ENCODE data around the gene MAPKBP1. TPM values are rescaled to one million over a fixed set of nuclear protein-coding genes. Genes with fewer than 3 reads are reported as not detected.

Gene MAPKBP1
- total RNA-seq, 1 experiment from 2014 or later, result 13.7 TPM

DNA sequence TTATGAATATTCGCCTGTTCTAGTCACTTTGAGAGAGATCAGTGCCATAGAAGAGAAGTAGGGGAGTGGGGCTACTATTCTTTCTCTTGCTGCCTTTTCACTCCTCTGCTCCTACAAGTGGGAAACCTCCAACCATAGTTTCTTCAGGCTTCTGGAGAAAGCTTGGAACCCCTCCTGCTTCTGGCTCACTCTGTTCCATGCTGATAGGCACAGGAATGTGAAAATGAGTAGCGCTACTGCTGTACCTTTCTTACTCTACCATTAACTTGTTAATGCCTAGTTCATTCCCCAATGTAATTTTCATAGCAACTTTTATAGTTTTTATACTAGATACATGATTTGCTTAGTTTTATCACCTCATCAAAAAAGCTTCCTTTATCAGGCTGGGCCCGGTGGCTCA lies 26.9 kb downstream of the MAPKBP1 start:
- Histone ChIP-seq H3K56ac (ENCODE audit: insufficient read length, low read depth, low read length) (no peak overlapping the region), H3K4ac (ENCODE audit: low read depth, low read length) (no peak overlapping the region), H3K27ac (ENCODE audit: insufficient read length, low read depth, low read length) (no peak overlapping the region), H2BK120ac (ENCODE audit: low read depth, low read length, poor library complexity, severe bottlenecking) (no peak overlapping the region), H2AFZ (ENCODE audit: low read length) (no peak overlapping the region), H2BK5ac (ENCODE audit: insufficient read length, low read length) (no peak overlapping the region), H4K8ac (replicated peaks; ENCODE audit: insufficient read length, low read depth, low read length) (no peak overlapping the region), H3K18ac (ENCODE audit: insufficient read length, low read depth, low read length) (no peak overlapping the region), H3K23ac (ENCODE audit: insufficient read length, low read depth, low read length) (no peak overlapping the region), H2BK12ac (ENCODE audit: insufficient read length, low read depth, low read length) (no peak overlapping the region), H2AK5ac (ENCODE audit: insufficient read length, low read length) (no peak overlapping the region), H3K4me2 (ENCODE audit: insufficient read depth, insufficient read length, low read length) (no peak overlapping the region), H3K14ac (ENCODE audit: insufficient read depth, low read length) (no peak overlapping the region), H3K79me1 (ENCODE audit: insufficient read depth, low read depth, low read length, poor library complexity, severe bottlenecking) (no peaks in the 10 kb centered on the region), H3K27me3 (ENCODE audit: insufficient read depth, low read length) (no peaks in the 10 kb centered on the region), H3K79me2 (ENCODE audit: insufficient read depth, low read length) (no peaks in the 10 kb centered on the region), H3K9me3 (ENCODE audit: control insufficient read depth, low read depth, low read length) (no peaks in the 10 kb centered on the region), H2BK15ac (ENCODE audit: low read depth, low read length) (no peak overlapping the region), H3K23me2 (ENCODE audit: insufficient read length, low read depth, low read length, poor library complexity, severe bottlenecking) (no peaks in the 10 kb centered on the region), H4K91ac (ENCODE audit: insufficient read length, low read depth, low read length) (no peak overlapping the region), H3K9ac (ENCODE audit: extremely low read depth, insufficient read length, low read length) (no peak overlapping the region), H2BK20ac (ENCODE audit: low read depth, low read length, poor library complexity, severe bottlenecking) (no peak overlapping the region), H4K20me1 (ENCODE audit: control insufficient read depth, insufficient read depth, insufficient read length) (no peaks in the 10 kb centered on the region), H4K5ac (ENCODE audit: insufficient read length, low read depth, low read length) (no peak overlapping the region), H3T11ph (ENCODE audit: low read length) (no peak overlapping the region), H3K4me1 (ENCODE audit: insufficient read depth, low read length) (no peaks in the 10 kb centered on the region)
- WGBS (ENCODE audit: extremely low coverage, insufficient read length, low lambda C conversion rate), result no CpG with 5 or more reads among the region's 3 CpGs
- Mint-ChIP-seq H3K4me3 (no peak overlapping the region), H3K9me3 (no peaks in the 10 kb centered on the region), H3K27me3 (ENCODE audit: low read depth) (no peaks in the 10 kb centered on the region), H3K36me3 (ENCODE audit: insufficient read depth in 1 of 3, low read depth in 3 of 3) (peaks cover 0 to 5% (median 2%) of the 10 kb centered on the region in 3 experiments; a peak in 4 of 7 replicates), H3K4me1 (peaks cover 3 to 7% of the 10 kb centered on the region in 2 experiments), H3K27ac (no peak overlapping the region)
- DNase-seq, result no peak
- TF ChIP-seq, protein P1, sequence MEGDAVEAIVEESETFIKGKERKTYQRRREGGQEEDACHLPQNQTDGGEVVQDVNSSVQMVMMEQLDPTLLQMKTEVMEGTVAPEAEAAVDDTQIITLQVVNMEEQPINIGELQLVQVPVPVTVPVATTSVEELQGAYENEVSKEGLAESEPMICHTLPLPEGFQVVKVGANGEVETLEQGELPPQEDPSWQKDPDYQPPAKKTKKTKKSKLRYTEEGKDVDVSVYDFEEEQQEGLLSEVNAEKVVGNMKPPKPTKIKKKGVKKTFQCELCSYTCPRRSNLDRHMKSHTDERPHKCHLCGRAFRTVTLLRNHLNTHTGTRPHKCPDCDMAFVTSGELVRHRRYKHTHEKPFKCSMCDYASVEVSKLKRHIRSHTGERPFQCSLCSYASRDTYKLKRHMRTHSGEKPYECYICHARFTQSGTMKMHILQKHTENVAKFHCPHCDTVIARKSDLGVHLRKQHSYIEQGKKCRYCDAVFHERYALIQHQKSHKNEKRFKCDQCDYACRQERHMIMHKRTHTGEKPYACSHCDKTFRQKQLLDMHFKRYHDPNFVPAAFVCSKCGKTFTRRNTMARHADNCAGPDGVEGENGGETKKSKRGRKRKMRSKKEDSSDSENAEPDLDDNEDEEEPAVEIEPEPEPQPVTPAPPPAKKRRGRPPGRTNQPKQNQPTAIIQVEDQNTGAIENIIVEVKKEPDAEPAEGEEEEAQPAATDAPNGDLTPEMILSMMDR (conservative IDR thresholded peaks at IDR 0.05), result no peak
